ENCODE measurements around the gene EEF1AKMT1. TPM values are rescaled to one million over a fixed set of nuclear protein-coding genes. Genes with fewer than 3 reads are reported as not detected.
A peak's percentile ranks its signal among the peaks of the same experiment; 100 is the strongest.

The EEF1AKMT1 gene
- total and polyA plus RNA-seq, 2 experiments from 2014 or later, result 13.7 to 23.1 TPM

GRCh38 chr13:20718958-20719566, 54.7 kb downstream of the EEF1AKMT1 start:
- no peaks in the 10 kb centered on the region for H3K9me2 ChIP-seq (ENCODE audit: insufficient read depth)
- H2AFZ ChIP-seq, result no peak overlapping the region
- H3F3A ChIP-seq (ENCODE audit: insufficient read depth), result peaks cover 18% of the 10 kb centered on the region
- peaks cover 6% of the 10 kb centered on the region; the same call in 1 of the 2 replicates for H3K27me3 ChIP-seq (replicated peaks; ENCODE audit: insufficient read depth)
- no peak overlapping the region for H3K4me2 ChIP-seq (ENCODE audit: unreplicated experiment)
- no peak for TF ChIP-seq EZH2 (IDR thresholded peaks at IDR 0.05; ENCODE audit: insufficient read depth, poor library complexity, severe bottlenecking)
- TF ChIP-seq EZH2phosphoT487 (IDR thresholded peaks at IDR 0.05; ENCODE audit: insufficient read depth, low read depth), result no peak
- whole genome bisulfite sequencing, 2 experiments (ENCODE audit: low coverage in 1 of 2, low lambda C conversion rate in 2 of 2, missing lambda C conversion rate in 2 of 2), result 74 to 78% methylated on average over 10 to 12 of the region's 12 CpGs
- H3K4me1 ChIP-seq (ENCODE audit: insufficient read depth), result peaks cover 13% of the 10 kb centered on the region
- in situ Hi-C loops (cut with MboI), result no loop called here
- H3K4me3 ChIP-seq, result no peak overlapping the region
- no peaks in the 10 kb centered on the region for H3K9me3 ChIP-seq (ENCODE audit: low read depth)
- H4K20me1 ChIP-seq (ENCODE audit: insufficient read depth), result no peaks in the 10 kb centered on the region
- no peak overlapping the region for H3K9ac ChIP-seq
- no peaks in the 10 kb centered on the region for H3K36me3 ChIP-seq (ENCODE audit: low read depth)
- no peak for DNase-seq
- no peaks in the 10 kb centered on the region for H3K79me2 ChIP-seq (ENCODE audit: insufficient read depth)
- H3K27ac ChIP-seq, result no peak overlapping the region

DNA sequence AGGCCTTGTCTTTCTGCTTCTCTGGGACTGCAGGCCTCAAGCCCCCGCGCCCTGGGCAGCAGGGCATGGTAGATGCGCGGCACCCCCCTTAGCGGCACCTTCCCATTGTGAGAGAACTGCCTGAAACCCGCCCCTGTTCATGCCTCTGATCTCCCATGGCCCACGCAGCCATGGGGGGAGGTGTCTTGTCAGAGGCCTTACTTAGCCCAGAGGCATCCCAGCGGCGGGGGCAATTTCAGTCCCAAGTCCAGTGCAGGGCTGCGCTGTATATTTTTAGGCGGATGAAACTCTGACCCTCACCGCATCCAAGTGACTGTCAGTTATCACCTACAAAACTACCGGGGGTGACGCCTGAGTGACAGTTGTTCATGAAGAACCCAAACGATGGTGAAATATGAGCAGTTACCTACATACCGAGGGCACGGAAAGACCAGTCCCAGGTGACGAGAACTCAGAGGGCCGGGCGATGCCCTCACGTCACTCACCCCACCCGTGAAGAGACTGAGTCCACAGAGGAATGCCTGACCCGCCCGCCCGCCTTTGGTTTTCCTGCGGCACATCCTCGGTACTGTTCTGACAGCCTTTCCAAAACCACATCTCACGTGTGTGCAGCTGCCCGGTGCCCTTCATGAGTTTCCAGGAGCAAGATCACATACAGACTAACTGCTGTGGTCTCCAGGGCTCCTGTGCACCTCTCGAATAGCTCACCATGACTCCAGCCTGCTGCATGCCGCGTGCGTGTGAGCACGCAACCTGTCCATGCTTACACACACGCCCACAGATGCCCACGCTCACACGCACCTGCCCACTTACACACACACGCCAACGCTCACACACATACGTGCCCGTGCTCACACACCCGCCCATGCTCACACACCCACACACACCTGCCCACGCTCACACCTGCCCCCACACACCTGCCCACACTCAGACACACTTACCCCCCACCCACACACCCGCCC, 55.9 kb downstream of the EEF1AKMT1 start:
- no peak overlapping the region for H3K27ac ChIP-seq
- peaks cover 6% of the 10 kb centered on the region; the same call in 1 of the 2 replicates for H3K27me3 ChIP-seq (replicated peaks; ENCODE audit: insufficient read depth)
- TF ChIP-seq EZH2 (IDR thresholded peaks at IDR 0.05; ENCODE audit: insufficient read depth, poor library complexity, severe bottlenecking), result no peak
- no peak for TF ChIP-seq EZH2phosphoT487 (IDR thresholded peaks at IDR 0.05; ENCODE audit: insufficient read depth, low read depth)
- no peak overlapping the region for H3K4me2 ChIP-seq (ENCODE audit: unreplicated experiment)
- H3K79me2 ChIP-seq (ENCODE audit: insufficient read depth), result no peaks in the 10 kb centered on the region
- H3K9me2 ChIP-seq (ENCODE audit: insufficient read depth), result no peaks in the 10 kb centered on the region
- DNase-seq, result no peak
- in situ Hi-C loops (cut with MboI), result no loop called here
- peaks cover 25% of the 10 kb centered on the region for H3K4me1 ChIP-seq (ENCODE audit: insufficient read depth)
- 89 to 90% methylated on average over 38 to 44 of the region's 44 CpGs for WGBS, 2 experiments (ENCODE audit: low coverage in 1 of 2, low lambda C conversion rate in 2 of 2, missing lambda C conversion rate in 2 of 2)
- no peak overlapping the region for H3K9ac ChIP-seq
- H3K4me3 ChIP-seq, result no peak overlapping the region
- no peaks in the 10 kb centered on the region for H3K9me3 ChIP-seq (ENCODE audit: low read depth)
- H3K36me3 ChIP-seq (ENCODE audit: low read depth), result no peaks in the 10 kb centered on the region
- H3F3A ChIP-seq (ENCODE audit: insufficient read depth), result peaks cover 28% of the 10 kb centered on the region
- no peaks in the 10 kb centered on the region for H4K20me1 ChIP-seq (ENCODE audit: insufficient read depth)
- no peak overlapping the region for H2AFZ ChIP-seq

DNA sequence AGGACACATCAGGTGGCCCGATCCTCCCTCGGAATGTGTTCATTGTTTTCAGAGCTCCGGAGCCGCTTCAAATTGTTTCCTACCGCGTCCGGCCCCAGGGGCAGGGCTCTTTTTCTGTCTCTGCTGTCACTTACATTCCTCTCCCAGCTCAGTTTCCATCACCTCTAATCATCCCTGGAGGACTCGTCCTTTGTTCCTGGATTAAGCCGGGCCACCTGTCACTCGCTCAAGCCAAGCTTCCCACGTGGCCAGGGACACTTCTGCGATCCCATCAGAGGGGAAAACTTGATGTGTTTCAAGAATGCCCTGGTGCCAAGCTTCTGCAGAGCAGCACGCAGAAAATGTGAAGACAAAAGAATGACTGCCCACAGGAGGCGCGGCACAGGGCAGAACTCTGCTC, 56.8 kb downstream of the EEF1AKMT1 start:
- no peaks in the 10 kb centered on the region for H3K9me2 ChIP-seq (ENCODE audit: insufficient read depth)

DNA sequence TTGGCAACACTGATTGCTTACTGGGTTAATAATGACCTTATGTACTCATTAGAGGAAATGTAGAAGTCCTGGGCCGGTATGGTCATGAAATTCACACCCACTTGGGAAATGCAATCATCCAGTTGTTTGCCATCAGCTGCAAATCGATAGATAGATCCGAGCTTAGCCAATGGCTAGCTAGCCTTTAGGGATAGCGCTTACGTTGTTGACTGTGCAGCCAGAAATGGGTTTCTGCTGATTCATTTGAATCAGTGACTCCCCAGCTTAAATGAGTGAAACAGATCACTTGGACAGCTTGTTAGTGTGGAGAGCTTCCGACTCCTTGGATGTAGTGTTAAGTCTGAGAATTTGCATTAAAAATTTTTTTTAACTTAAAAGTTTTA, 58.4 kb downstream of the EEF1AKMT1 start:
- H3K4me2 ChIP-seq (ENCODE audit: unreplicated experiment), result peak overlapping the region; percentile 12
- H4K20me1 ChIP-seq (ENCODE audit: insufficient read depth), result no peaks in the 10 kb centered on the region
- DNase-seq, result peak; percentile 21
- H3K4me1 ChIP-seq (ENCODE audit: insufficient read depth), result peaks cover 31% of the 10 kb centered on the region
- no peaks in the 10 kb centered on the region for H3K36me3 ChIP-seq (ENCODE audit: low read depth)
- peak overlapping the region; percentile 69; the same call in 1 of the 2 replicates for H3K4me3 ChIP-seq
- H3K9ac ChIP-seq, result no peak overlapping the region
- in situ Hi-C loops (cut with MboI), result no loop called here
- no peaks in the 10 kb centered on the region for H3K79me2 ChIP-seq (ENCODE audit: insufficient read depth)
- H3K27me3 ChIP-seq (replicated peaks; ENCODE audit: insufficient read depth), result peaks cover 6% of the 10 kb centered on the region; the same call in 1 of the 2 replicates
- peak overlapping the region; percentile 87 for H3K27ac ChIP-seq
- WGBS, 2 experiments (ENCODE audit: low coverage in 1 of 2, low lambda C conversion rate in 2 of 2, missing lambda C conversion rate in 2 of 2), result 63 to 65% methylated on average over 6 of the region's 6 CpGs
- no peaks in the 10 kb centered on the region for H3K9me2 ChIP-seq (ENCODE audit: insufficient read depth)
- TF ChIP-seq EZH2phosphoT487 (IDR thresholded peaks at IDR 0.05; ENCODE audit: insufficient read depth, low read depth) (no peak), EZH2 (IDR thresholded peaks at IDR 0.05; ENCODE audit: insufficient read depth, poor library complexity, severe bottlenecking) (no peak)
- peaks cover 24% of the 10 kb centered on the region for H3F3A ChIP-seq (ENCODE audit: insufficient read depth)
- no peak overlapping the region; the same call in 1 of the 2 replicates for H2AFZ ChIP-seq
- no peaks in the 10 kb centered on the region for H3K9me3 ChIP-seq (ENCODE audit: low read depth)

More for the DNA sequence above, 56.8 kb downstream of the EEF1AKMT1 start:
- Histone ChIP-seq H3K9me3 (ENCODE audit: low read depth) (no peaks in the 10 kb centered on the region), H3K4me2 (ENCODE audit: unreplicated experiment) (no peak overlapping the region), H2AFZ (no peak overlapping the region), H3K9ac (no peak overlapping the region), H3K27me3 (replicated peaks; ENCODE audit: insufficient read depth) (peaks cover 6% of the 10 kb centered on the region; the same call in 1 of the 2 replicates), H3K36me3 (ENCODE audit: low read depth) (no peaks in the 10 kb centered on the region), H4K20me1 (ENCODE audit: insufficient read depth) (no peaks in the 10 kb centered on the region), H3K4me1 (ENCODE audit: insufficient read depth) (peaks cover 31% of the 10 kb centered on the region), H3K27ac (no peak overlapping the region), H3K4me3 (no peak overlapping the region), H3F3A (ENCODE audit: insufficient read depth) (peaks cover 24% of the 10 kb centered on the region), H3K79me2 (ENCODE audit: insufficient read depth) (no peaks in the 10 kb centered on the region)
- no peak for DNase-seq
- in situ Hi-C loops (cut with MboI), result no loop called here
- no peak for TF ChIP-seq EZH2phosphoT487 (IDR thresholded peaks at IDR 0.05; ENCODE audit: insufficient read depth, low read depth)
- no peak for TF ChIP-seq EZH2 (IDR thresholded peaks at IDR 0.05; ENCODE audit: insufficient read depth, poor library complexity, severe bottlenecking)
- WGBS, 2 experiments (ENCODE audit: low coverage in 1 of 2, low lambda C conversion rate in 2 of 2, missing lambda C conversion rate in 2 of 2), result 90 to 91% methylated on average over 15 of the region's 15 CpGs
